HUES6 (cell line): Measurements from ENCODE around the gene CDKN2B-AS1.

ENCODE experiments used
- H3K27ac ChIP-seq: 2 replicates; pipeline ENCODE4 v1.7.0; 2013; ENCODE audit warnings: low read depth, mild to moderate bottlenecking, low read length, inconsistent platforms
- H3K27me3 ChIP-seq: 2 replicates; pipeline ENCODE4 v1.6.1; 2013; ENCODE audit warnings: low read length; ENCODE audit not compliant: control insufficient read depth, insufficient read depth
- H3K36me3 ChIP-seq: 2 replicates; pipeline ENCODE4 v1.6.1; 2013; ENCODE audit warnings: low read length; ENCODE audit not compliant: control insufficient read depth, insufficient read depth
- H3K4me1 ChIP-seq: 2 replicates; pipeline ENCODE4 v1.6.1; 2013; ENCODE audit warnings: low read length; ENCODE audit not compliant: control insufficient read depth, insufficient read depth
- H3K4me3 ChIP-seq: 2 replicates; pipeline ENCODE4 v1.5.1; 2013; ENCODE audit warnings: low read depth, low read length
- H3K9ac ChIP-seq: one replicate; pipeline ENCODE4 v1.6.1; 2013; ENCODE audit warnings: mild to moderate bottlenecking, low read length
- H3K9me3 ChIP-seq: 2 replicates; pipeline ENCODE4 v1.6.1; 2013; ENCODE audit warnings: low read depth, low read length; ENCODE audit not compliant: control insufficient read depth, insufficient read depth

The CDKN2B-AS1 gene

DNA sequence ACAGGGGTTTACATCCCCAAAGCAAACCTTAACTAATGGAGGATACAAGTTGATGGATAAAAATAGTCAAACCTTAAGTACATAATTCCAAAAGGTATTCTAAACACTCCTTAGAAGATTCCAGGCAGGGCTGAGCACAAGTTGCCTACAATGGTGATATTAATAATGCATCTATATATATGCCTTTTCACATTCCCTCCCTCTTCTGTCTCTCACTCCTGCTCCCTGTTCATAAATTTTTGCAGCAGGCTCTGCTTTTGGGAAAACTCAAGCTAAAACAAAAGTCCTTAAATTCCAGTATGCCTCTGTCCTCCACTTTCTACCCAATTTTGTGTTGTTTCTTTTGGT, 153.9 kb downstream of the CDKN2B-AS1 start:
- no peak overlapping the region for H3K9ac ChIP-seq
- no peak overlapping the region for H3K27ac ChIP-seq
- H3K27me3 ChIP-seq, result no peaks in the 10 kb centered on the region

GRCh38 chr9:22148876-22149637, 154.5 kb downstream of the CDKN2B-AS1 start:
- no peaks in the 10 kb centered on the region for H3K36me3 ChIP-seq
- H3K9ac ChIP-seq, result no peak overlapping the region
- no peaks in the 10 kb centered on the region for H3K27me3 ChIP-seq
- no peaks in the 10 kb centered on the region for H3K9me3 ChIP-seq
- H3K27ac ChIP-seq, result no peak overlapping the region
- no peaks in the 10 kb centered on the region for H3K4me1 ChIP-seq
- H3K4me3 ChIP-seq, result no peak overlapping the region

More for the DNA sequence above, 153.9 kb downstream of the CDKN2B-AS1 start:
- H3K36me3 ChIP-seq, result no peaks in the 10 kb centered on the region
- no peaks in the 10 kb centered on the region for H3K9me3 ChIP-seq
- H3K4me1 ChIP-seq, result no peaks in the 10 kb centered on the region
- H3K4me3 ChIP-seq, result no peak overlapping the region

- H3K4me1 ChIP-seq, result no peaks in the 10 kb centered on the region
- no peak overlapping the region for H3K9ac ChIP-seq
- H3K27me3 ChIP-seq, result no peaks in the 10 kb centered on the region
- no peaks in the 10 kb centered on the region for H3K36me3 ChIP-seq
- no peak overlapping the region for H3K27ac ChIP-seq
- no peaks in the 10 kb centered on the region for H3K9me3 ChIP-seq
- no peak overlapping the region for H3K4me3 ChIP-seq
Observed at GRCh38 chr9:22154064-22154463, 159.5 kb downstream of the CDKN2B-AS1 start.

GRCh38 chr9:22156586-22156985, 162.0 kb downstream of the CDKN2B-AS1 start:
- Histone ChIP-seq H3K4me1 (no peaks in the 10 kb centered on the region), H3K27ac (no peak overlapping the region), H3K9me3 (no peaks in the 10 kb centered on the region), H3K27me3 (no peaks in the 10 kb centered on the region), H3K36me3 (no peaks in the 10 kb centered on the region), H3K4me3 (no peak overlapping the region), H3K9ac (no peak overlapping the region)

GRCh38 chr9:22157276-22157675, 162.7 kb downstream of the CDKN2B-AS1 start:
- Histone ChIP-seq H3K27ac (no peak overlapping the region), H3K36me3 (no peaks in the 10 kb centered on the region), H3K4me3 (no peak overlapping the region), H3K9me3 (no peaks in the 10 kb centered on the region), H3K27me3 (no peaks in the 10 kb centered on the region), H3K9ac (no peak overlapping the region), H3K4me1 (no peaks in the 10 kb centered on the region)

- no peak overlapping the region for H3K27ac ChIP-seq
- H3K9me3 ChIP-seq, result no peaks in the 10 kb centered on the region
- H3K9ac ChIP-seq, result no peak overlapping the region
- no peaks in the 10 kb centered on the region for H3K4me1 ChIP-seq
- H3K36me3 ChIP-seq, result no peaks in the 10 kb centered on the region
- H3K4me3 ChIP-seq, result no peak overlapping the region
- no peaks in the 10 kb centered on the region for H3K27me3 ChIP-seq
Observed at GRCh38 chr9:22157828-22158227, 163.2 kb downstream of the CDKN2B-AS1 start.

DNA sequence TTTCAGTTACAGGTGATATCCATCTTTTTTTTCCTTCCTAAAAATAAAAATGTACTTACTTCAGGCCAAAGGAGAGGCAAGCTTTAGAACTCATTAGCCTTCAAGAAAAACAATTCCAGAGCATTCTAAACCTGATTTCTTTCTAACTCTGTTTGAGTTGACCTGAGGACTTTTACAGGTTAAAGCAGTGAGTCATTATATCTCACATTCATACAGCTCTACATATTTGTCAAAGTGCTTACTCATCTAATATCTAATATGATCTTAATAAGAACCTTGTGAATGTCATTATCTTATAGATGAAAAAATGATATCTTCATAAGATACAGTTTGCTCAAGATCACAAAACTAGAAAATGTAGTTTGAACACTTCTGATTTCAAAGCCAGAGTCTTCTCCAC, 163.7 kb downstream of the CDKN2B-AS1 start:
- Histone ChIP-seq H3K9me3 (no peaks in the 10 kb centered on the region), H3K27me3 (no peaks in the 10 kb centered on the region), H3K36me3 (no peaks in the 10 kb centered on the region), H3K4me1 (no peaks in the 10 kb centered on the region), H3K27ac (no peak overlapping the region), H3K4me3 (no peak overlapping the region), H3K9ac (no peak overlapping the region)

GRCh38 chr9:22158927-22159346, 164.3 kb downstream of the CDKN2B-AS1 start:
- H3K9me3 ChIP-seq, result no peaks in the 10 kb centered on the region
- no peaks in the 10 kb centered on the region for H3K36me3 ChIP-seq
- no peak overlapping the region for H3K9ac ChIP-seq
- no peaks in the 10 kb centered on the region for H3K27me3 ChIP-seq
- no peak overlapping the region for H3K27ac ChIP-seq
- H3K4me1 ChIP-seq, result no peaks in the 10 kb centered on the region
- H3K4me3 ChIP-seq, result no peak overlapping the region

DNA sequence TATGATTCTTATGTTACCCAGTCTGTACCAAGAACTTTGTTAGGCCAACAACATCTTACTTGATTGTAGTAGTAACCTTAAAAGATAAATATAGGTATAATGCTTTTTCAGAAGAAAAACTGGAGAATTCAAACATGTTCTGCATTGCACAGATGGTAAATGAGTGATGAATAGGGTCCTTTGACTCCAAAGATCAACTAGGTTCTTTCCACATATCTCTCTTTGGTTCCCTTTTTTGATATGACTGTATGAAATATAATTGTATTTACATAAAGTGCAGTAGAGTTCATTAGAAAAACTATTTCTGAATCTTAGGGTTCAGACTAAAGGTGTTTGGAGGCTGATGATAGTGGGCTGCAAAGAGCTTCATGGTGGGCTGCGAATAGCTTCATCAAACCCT, 165.0 kb downstream of the CDKN2B-AS1 start:
- H3K36me3 ChIP-seq, result no peaks in the 10 kb centered on the region
- H3K9ac ChIP-seq, result no peak overlapping the region
- H3K4me1 ChIP-seq, result no peaks in the 10 kb centered on the region
- H3K4me3 ChIP-seq, result no peak overlapping the region
- H3K27me3 ChIP-seq, result no peaks in the 10 kb centered on the region
- no peaks in the 10 kb centered on the region for H3K9me3 ChIP-seq
- H3K27ac ChIP-seq, result no peak overlapping the region

GRCh38 chr9:22160221-22160620, 165.6 kb downstream of the CDKN2B-AS1 start:
- Histone ChIP-seq H3K9ac (no peak overlapping the region), H3K36me3 (no peaks in the 10 kb centered on the region), H3K4me1 (no peaks in the 10 kb centered on the region), H3K4me3 (no peak overlapping the region), H3K27me3 (no peaks in the 10 kb centered on the region), H3K9me3 (no peaks in the 10 kb centered on the region), H3K27ac (no peak overlapping the region)

DNA sequence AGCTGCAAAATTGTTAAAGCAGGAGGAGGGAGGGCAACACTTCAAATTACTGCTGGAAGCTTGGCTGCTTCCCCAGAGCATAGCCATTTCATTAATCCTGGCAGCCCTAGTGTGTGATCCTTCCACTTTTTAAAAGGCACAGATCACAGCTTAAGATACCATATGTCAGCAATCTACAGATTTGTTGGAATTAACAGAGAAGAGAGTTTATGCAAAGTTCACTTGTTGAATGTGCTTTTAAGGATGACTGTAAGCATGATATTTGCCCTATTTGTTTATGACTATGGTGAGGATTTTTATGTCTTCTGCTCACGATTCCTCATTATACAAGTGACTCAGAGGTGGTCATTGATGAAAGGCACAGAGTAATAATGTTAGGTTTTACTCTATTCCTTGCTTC, 170.6 kb downstream of the CDKN2B-AS1 start:
- H3K36me3 ChIP-seq, result no peaks in the 10 kb centered on the region
- no peaks in the 10 kb centered on the region for H3K9me3 ChIP-seq
- no peak overlapping the region for H3K27ac ChIP-seq
- H3K27me3 ChIP-seq, result no peaks in the 10 kb centered on the region
- H3K4me3 ChIP-seq, result no peak overlapping the region
- H3K9ac ChIP-seq, result no peak overlapping the region
- H3K4me1 ChIP-seq, result no peaks in the 10 kb centered on the region
